Neural progenitor cell (in vitro differentiated cells): ENCODE measurements around the gene CA14.

Experiments used
- EZH2 ChIP-seq: fragments of 200-600 bp; sonication (generic); IDR thresholded peaks from 2 replicates; pipeline ENCODE4 v1.6.1; 2017; ENCODE audit warnings: antibody characterized with exemption, mild to moderate bottlenecking, moderate library complexity
- TF ChIP-seq, protein P1 (sequence below): fragments of 200-600 bp; sonication (generic); IDR thresholded peaks from 2 replicates; pipeline ENCODE4 v1.5.1; 2017; ENCODE audit warnings: antibody characterized with exemption, mild to moderate bottlenecking

GRCh38 chr1:150271291-150271959 is 13.9 kb downstream of the CA14 start:
- TF ChIP-seq, protein P1, sequence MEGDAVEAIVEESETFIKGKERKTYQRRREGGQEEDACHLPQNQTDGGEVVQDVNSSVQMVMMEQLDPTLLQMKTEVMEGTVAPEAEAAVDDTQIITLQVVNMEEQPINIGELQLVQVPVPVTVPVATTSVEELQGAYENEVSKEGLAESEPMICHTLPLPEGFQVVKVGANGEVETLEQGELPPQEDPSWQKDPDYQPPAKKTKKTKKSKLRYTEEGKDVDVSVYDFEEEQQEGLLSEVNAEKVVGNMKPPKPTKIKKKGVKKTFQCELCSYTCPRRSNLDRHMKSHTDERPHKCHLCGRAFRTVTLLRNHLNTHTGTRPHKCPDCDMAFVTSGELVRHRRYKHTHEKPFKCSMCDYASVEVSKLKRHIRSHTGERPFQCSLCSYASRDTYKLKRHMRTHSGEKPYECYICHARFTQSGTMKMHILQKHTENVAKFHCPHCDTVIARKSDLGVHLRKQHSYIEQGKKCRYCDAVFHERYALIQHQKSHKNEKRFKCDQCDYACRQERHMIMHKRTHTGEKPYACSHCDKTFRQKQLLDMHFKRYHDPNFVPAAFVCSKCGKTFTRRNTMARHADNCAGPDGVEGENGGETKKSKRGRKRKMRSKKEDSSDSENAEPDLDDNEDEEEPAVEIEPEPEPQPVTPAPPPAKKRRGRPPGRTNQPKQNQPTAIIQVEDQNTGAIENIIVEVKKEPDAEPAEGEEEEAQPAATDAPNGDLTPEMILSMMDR, result no peak
- no peak for TF ChIP-seq EZH2
